Spleen (tissue), 11 donors: ENCODE measurements around the gene PRXL2C. TPM values are rescaled to one million over a fixed set of nuclear protein-coding genes. Genes with fewer than 3 reads are reported as not detected.

ENCODE experiments used
- DNase-seq: peaks from one replicate; pipeline ENCODE4 v3.0.0-alpha.2; 2020
- H3K27ac ChIP-seq, 8 donors: fragments of 200-600 bp; sonication (generic) in 7 of 8; 1 replicate in 4 of 8; 2 replicates in 4 of 8; pipeline versions ENCODE4 v1.5.0 to v1.8.0; 2016 to 2021; ENCODE audit warnings: inconsistent platforms in 4 of 8, mild to moderate bottlenecking in 4 of 8, moderate library complexity in 1 of 8
- H3K27me3 ChIP-seq, 7 donors: fragments of 200-600 bp; sonication (generic) in 6 of 7; replicated peaks in 1 of 7; 1 replicate in 4 of 7; 2 replicates in 3 of 7; pipeline versions ENCODE4 v1.5.0 to v1.8.0; 2016 to 2021; ENCODE audit warnings: inconsistent platforms in 3 of 7, mild to moderate bottlenecking in 1 of 7
- H3K36me3 ChIP-seq, 6 donors: fragments of 200-600 bp; sonication (generic) in 5 of 6; 1 replicate in 4 of 6; 2 replicates in 2 of 6; pipeline versions ENCODE4 v1.5.0 to v1.8.0; 2016 to 2021; ENCODE audit warnings: inconsistent platforms in 2 of 6
- H3K4me1 ChIP-seq, 6 donors: fragments of 200-600 bp; sonication (generic) in 5 of 6; 1 replicate in 3 of 6; 2 replicates in 3 of 6; pipeline versions ENCODE4 v1.5.0 to v1.8.0; 2016 to 2021; ENCODE audit warnings: inconsistent platforms in 3 of 6
- H3K4me3 ChIP-seq, 8 donors: fragments of 200-600 bp; sonication (generic) in 7 of 8; 1 replicate in 4 of 8; 2 replicates in 4 of 8; pipeline versions ENCODE4 v1.5.0 to v1.8.0; 2016 to 2021; ENCODE audit warnings: inconsistent platforms in 4 of 8, mild to moderate bottlenecking in 4 of 8, moderate library complexity in 2 of 8
- H3K9me3 ChIP-seq, 8 donors: fragments of 200-600 bp; sonication (generic) in 7 of 8; 1 replicate in 4 of 8; 2 replicates in 4 of 8; pipeline versions ENCODE4 v1.5.0 to v1.8.0; 2016 to 2021; ENCODE audit warnings: inconsistent platforms in 4 of 8
- POLR2A ChIP-seq, 3 donors: fragments of 450-650 bp; IDR thresholded peaks; one replicate each; pipeline ENCODE4 v1.5.1; 2017; ENCODE audit warnings: antibody characterized with exemption in 3 of 3, mild to moderate bottlenecking in 1 of 3
- POLR2AphosphoS5 ChIP-seq, 3 donors: sonication (generic); formaldehyde crosslinking; IDR thresholded peaks; one replicate each; pipeline ENCODE4 v1.5.1; 2017; ENCODE audit warnings: antibody characterized with exemption in 3 of 3
- WGBS, 5 donors: extraction: QIAGEN DNeasy Blood & Tissue Kit in 3 of 5; methylation state at CpG; one replicate each; pipeline versions ENCODE4 v1.1.5 to v1.1.7; 2013 to 2018; 5-methylcytosine and 5-hydroxymethylcytosine counted together
- intact Hi-C: fragments of 100-400 bp; cut with DNase I; formaldehyde crosslinking; loops from one replicate; pipeline ENCODE4 v1.15.0; 2023; ENCODE audit warnings: low total_unique reads
- polyA plus RNA-seq, 3 donors: library from polyadenylated mRNA; stranded (reverse); fragments of 200-250 nt; gene quantifications; one replicate each; pipeline ENCODE4 v1.2.1, GENCODE V29; 2013
- total RNA-seq, 7 donors: library from RNA; depleted of rRNA in 3 of 7; stranded (reverse); fragments of >200 nt in 3 of 7; fragmentation: NEBNext Ultra II Directional in 4 of 7; extraction: Animal tissue kit (Norgen Biotek cat#: 25700) in 4 of 7; gene quantifications; one replicate each; pipeline versions ENCODE4 v1.1.0 to v1.2.1, GENCODE V29; 2016 to 2021
- TF ChIP-seq, protein P1 (sequence below), 11 experiments: fragments of 200-600 bp in 7 of 11; fragments of 450-650 bp in 4 of 11; sonication (generic) in 4 of 11; IDR thresholded peaks in 8 of 11; conservative IDR thresholded peaks in 3 of 11; 1 replicate in 7 of 11; 2 replicates in 4 of 11; pipeline versions ENCODE4 v1.4.0 to v1.8.0; 2016 to 2021; ENCODE audit warnings: antibody characterized with exemption in 11 of 11, inconsistent platforms in 4 of 11, mild to moderate bottlenecking in 1 of 11
- donor health status: healthy with polysubstance abuse.
- donor health status: DM: no; HTN: no; CAD: no; lungs with moderate emphysema.
- donor health status: DM: no; HTN: no; CAD: no.
- donor health status: Bipolar disorder and iron deficiency.
- donor health status: healthy.
- donor health status: DM: no; HTN: no; CAD: no.
- donor health status: DM: yes; HTN: yes; CAD: no.

The PRXL2C gene
- total and polyA plus RNA-seq, 10 donors: 5.4 to 20.1 (median 14.2) TPM

DNA sequence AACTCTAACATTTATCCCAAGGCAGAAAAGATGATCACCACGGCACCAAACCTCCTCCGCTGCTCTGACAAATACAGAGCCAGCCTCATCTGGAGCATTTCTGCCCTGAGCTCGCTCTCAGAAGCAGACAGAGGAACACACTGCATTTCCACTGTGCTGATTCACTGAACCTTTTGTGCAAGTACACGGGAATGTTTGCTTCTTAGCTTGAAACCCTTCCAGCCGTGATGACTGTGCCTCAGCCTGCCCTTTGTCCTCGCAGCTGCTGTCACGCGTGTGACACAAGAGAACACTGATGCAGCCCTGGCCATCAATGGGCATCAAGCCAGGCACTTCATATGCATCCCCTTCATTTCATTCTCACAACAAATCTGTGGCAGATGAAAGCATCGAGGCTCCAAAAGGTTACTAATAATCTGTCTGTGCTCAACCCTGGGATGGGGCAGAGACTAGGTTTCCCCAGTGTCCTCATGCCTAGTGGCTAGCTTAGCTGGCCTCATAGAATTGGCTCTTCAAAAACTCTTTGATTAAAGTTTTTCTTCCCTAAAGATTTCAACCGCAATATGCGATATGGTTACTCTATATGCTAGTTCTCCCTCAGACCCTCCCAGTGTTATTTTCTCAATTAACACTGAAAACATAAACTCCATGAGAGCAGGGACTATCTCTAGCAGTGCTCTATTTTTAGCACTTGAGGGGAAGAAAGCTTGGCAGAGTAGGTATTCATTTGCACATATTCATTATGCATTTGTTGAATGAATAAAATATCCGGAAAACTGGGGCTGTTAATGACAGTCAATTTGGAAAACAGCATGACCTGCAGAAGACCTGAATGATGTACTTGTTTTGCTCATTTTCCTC lies 42.8 kb downstream of the PRXL2C start:
- 58 to 65% (median 63%) methylated on average over 12 of the region's 12 CpGs for WGBS, 5 donors
- H3K27me3 ChIP-seq: peaks cover 0 to 24% (median 0%) of the 10 kb centered on the region in 7 donors
- TF ChIP-seq POLR2AphosphoS5 (IDR thresholded peaks at IDR 0.05) (peak in 1 of 3 donors; percentile 15), POLR2A (IDR thresholded peaks at IDR 0.05) (no peak)
- H3K36me3 ChIP-seq: no peaks in the 10 kb centered on the region
- no peak overlapping the region for H3K4me3 ChIP-seq
- intact Hi-C loops: no loop called here
- H3K27ac ChIP-seq: no peak overlapping the region
- no peak for DNase-seq
- H3K9me3 ChIP-seq: no peaks in the 10 kb centered on the region
- no peaks in the 10 kb centered on the region for H3K4me1 ChIP-seq

DNA sequence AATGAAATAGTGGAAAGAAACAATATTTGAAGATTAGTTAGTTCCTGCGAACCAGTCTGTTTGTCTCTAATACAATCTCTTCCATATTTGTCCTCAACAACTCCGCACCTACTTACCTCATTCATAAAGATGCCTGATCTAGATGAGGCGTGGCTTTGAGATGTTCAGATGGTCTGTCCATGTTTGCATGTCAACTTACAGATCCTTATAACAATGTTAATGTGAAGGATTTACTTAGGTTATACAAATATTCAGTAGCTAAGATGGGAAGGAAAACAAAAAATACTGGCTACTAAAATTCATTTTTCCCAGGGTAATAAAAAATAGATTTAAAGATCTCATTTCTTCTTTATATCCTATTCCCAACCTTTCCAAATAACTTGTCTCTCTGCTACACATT lies 43.8 kb downstream of the PRXL2C start:
- Histone ChIP-seq H3K4me3 (no peak overlapping the region), H3K9me3 (no peaks in the 10 kb centered on the region), H3K4me1 (no peaks in the 10 kb centered on the region), H3K36me3 (no peaks in the 10 kb centered on the region), H3K27ac (no peak overlapping the region), H3K27me3 (peaks cover 0 to 19% (median 0%) of the 10 kb centered on the region in 7 donors)
- intact Hi-C loops: no loop called here
- TF ChIP-seq, protein P1, sequence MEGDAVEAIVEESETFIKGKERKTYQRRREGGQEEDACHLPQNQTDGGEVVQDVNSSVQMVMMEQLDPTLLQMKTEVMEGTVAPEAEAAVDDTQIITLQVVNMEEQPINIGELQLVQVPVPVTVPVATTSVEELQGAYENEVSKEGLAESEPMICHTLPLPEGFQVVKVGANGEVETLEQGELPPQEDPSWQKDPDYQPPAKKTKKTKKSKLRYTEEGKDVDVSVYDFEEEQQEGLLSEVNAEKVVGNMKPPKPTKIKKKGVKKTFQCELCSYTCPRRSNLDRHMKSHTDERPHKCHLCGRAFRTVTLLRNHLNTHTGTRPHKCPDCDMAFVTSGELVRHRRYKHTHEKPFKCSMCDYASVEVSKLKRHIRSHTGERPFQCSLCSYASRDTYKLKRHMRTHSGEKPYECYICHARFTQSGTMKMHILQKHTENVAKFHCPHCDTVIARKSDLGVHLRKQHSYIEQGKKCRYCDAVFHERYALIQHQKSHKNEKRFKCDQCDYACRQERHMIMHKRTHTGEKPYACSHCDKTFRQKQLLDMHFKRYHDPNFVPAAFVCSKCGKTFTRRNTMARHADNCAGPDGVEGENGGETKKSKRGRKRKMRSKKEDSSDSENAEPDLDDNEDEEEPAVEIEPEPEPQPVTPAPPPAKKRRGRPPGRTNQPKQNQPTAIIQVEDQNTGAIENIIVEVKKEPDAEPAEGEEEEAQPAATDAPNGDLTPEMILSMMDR (IDR thresholded peaks at IDR 0.05 in 8 of 11, conservative IDR thresholded peaks at IDR 0.05 in 3 of 11): no peak
- TF ChIP-seq POLR2A (IDR thresholded peaks at IDR 0.05) (no peak), POLR2AphosphoS5 (IDR thresholded peaks at IDR 0.05) (no peak)
- DNase-seq: no peak
- WGBS, 5 donors: 74 to 96% (median 93%) methylated on average over 3 of the region's 3 CpGs

DNA sequence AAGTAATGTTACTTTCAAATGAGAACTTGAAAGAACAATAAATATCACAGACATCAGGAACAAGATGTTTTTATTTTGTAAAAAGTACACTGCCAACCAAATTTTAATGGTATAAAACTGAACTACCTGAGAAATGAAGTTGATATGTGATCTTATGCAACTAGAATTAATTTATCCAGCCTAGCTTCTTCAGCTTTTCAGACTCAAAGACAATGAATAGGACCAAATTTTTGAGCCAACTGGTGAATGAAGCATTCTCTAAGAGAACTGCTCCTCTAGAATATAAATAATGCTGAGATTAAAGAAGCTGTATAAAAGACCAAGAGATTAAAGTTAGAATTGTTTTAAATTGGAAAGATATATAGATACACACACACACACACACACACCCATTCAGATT lies 45.4 kb downstream of the PRXL2C start:
- H3K27me3 ChIP-seq: peaks cover 0 to 12% (median 0%) of the 10 kb centered on the region in 7 donors
- intact Hi-C loops: no loop called here
- TF ChIP-seq POLR2AphosphoS5 (IDR thresholded peaks at IDR 0.05) (no peak), POLR2A (IDR thresholded peaks at IDR 0.05) (no peak)
- TF ChIP-seq, protein P1 (IDR thresholded peaks at IDR 0.05 in 8 of 11, conservative IDR thresholded peaks at IDR 0.05 in 3 of 11): no peak

DNA sequence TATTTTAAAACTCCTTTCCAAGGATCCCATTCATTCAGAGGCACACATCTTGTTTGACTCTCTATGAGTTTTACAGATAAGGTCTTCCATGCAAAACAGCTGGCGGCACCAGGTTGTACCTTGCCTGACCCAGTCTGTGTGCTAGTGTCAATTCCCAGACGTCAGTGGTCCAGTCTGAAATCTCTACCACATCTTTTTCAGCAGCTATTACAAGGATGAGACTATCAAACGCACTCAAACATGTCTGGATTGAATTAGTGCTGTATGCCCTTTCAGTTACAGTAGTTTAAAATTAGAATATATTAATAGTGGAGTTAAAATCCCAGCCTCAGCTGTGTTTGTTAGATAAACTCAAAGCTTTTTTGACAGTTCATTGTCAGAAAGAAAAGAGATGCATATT lies 47.1 kb downstream of the PRXL2C start:
- WGBS, 5 donors: 75 to 94% (median 89%) methylated on average over 3 of the region's 3 CpGs
- H3K4me1 ChIP-seq: no peaks in the 10 kb centered on the region
- no peak overlapping the region for H3K4me3 ChIP-seq
- no peak for DNase-seq
- no peaks in the 10 kb centered on the region for H3K36me3 ChIP-seq
- intact Hi-C loops: no loop called here
- no peak for TF ChIP-seq POLR2AphosphoS5 (IDR thresholded peaks at IDR 0.05)
- TF ChIP-seq, protein P1 (IDR thresholded peaks at IDR 0.05 in 8 of 11, conservative IDR thresholded peaks at IDR 0.05 in 3 of 11): no peak
- no peak for TF ChIP-seq POLR2A (IDR thresholded peaks at IDR 0.05)
- no peaks in the 10 kb centered on the region for H3K9me3 ChIP-seq
- H3K27ac ChIP-seq: no peak overlapping the region
- H3K27me3 ChIP-seq: peaks cover 0 to 10% (median 0%) of the 10 kb centered on the region in 7 donors

More for the DNA sequence above, 45.4 kb downstream of the PRXL2C start:
- no peak for DNase-seq
- Histone ChIP-seq H3K27ac (no peak overlapping the region), H3K9me3 (no peaks in the 10 kb centered on the region), H3K4me3 (no peak overlapping the region), H3K36me3 (no peaks in the 10 kb centered on the region), H3K4me1 (no peaks in the 10 kb centered on the region)
